SK-MEL-5 (cell line): ENCODE data around the gene OSBPL3. TPM values are rescaled to one million over a fixed set of nuclear protein-coding genes. Genes with fewer than 3 reads are reported as not detected.
A peak's percentile ranks its signal among the peaks of the same experiment; 100 is the strongest.
"Not testable (repeated sequence)": the region's sequence is repeated elsewhere in the genome, so short reads cannot be mapped to it uniquely, and the experiment has no call there.

Experiments used
- DNase-seq: peaks from one replicate; pipeline ENCODE4 v3.0.0-alpha.2; 2016; ENCODE audit warnings: low read depth, low spot score
- in situ Hi-C: cut with HindIII; loops from 2 replicates; pipeline ENCODE4 v1.10.0; 2016; ENCODE audit warnings: low sequenced_read_pairs, high pct_unique_total_duplicates, low pct_unique_long_range_greater_than_20kb
- total RNA-seq: library from RNA; depleted of rRNA; stranded (reverse); fragments of >200 nt; shearing (Covaris generic); gene quantifications from 2 replicates; pipeline ENCODE4 v1.2.3, GENCODE V29; 2014

OSBPL3 gene
- total RNA-seq, 1 experiment from 2014 or later, result 12.9 TPM

DNA sequence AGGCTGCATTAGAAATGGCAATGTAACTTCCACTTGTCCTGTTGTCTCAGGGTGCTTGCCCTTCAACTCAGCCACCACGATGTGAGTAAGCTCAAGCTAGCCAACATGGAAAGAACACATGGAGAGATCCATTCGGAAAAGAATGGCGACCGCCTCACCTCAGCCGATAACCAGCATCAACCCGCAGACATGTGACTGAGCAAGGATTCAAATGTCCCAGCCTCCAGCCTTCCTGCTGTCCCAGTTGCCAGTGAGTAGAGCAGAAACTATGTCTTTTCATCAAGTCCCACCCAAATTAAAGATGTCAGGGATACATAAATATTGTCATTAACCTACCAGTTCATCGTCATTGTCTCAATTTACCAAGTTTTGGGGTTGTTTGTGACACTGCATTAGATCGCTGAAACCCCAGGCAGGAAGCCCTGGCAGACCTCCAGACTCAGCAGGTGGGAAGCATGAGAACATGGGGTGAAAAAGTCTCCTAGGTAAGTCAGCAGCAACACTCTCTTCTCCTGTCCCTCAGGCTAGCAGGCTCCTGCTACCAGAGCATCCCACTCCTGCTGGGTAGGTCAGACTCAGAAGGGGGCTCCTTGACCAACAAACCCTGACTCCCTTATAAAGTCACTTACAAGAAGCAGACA is 67.0 kb downstream of the OSBPL3 start:
- DNase-seq, result no peak
- in situ Hi-C loops, result no loop called here

DNA sequence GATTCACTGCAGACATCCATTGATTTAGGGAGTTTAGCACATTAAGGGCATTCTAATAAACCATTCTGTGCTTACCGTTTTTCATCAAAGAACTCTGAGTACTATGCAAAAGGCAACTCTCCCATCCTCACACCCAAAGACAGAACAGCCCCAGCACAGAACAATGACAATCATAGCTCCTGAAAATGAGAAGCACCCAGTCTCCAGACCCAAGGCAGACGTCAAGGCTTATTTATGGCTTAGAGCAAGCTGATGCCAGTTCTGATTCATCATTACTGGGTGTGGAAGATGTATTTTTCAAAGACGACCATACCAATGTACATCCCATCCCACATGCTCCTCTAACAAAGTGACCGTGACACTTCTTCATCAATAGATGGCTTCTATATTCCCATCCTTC is 67.6 kb downstream of the OSBPL3 start:
- in situ Hi-C loops, result no loop called here
- no peak for DNase-seq

DNA sequence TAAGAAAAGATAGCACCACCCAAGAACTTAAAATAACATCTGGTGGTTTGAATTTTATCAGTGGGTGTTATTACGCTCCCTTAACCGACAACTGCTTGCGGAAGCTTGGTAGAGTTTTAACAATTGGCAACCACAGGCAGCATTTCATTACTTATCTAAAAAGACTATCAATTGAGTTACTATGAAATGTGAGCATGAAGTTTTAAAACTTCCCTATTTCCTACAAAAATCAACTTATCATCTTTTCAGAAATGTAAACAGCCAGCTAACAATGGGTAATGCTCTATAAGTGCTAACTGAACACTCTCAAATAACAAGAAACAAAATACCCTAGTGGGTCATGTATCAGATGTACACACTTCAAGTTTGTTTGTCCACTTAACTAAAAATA is 68.8 kb downstream of the OSBPL3 start:
- in situ Hi-C loops, result no loop called here
- no peak for DNase-seq

DNA sequence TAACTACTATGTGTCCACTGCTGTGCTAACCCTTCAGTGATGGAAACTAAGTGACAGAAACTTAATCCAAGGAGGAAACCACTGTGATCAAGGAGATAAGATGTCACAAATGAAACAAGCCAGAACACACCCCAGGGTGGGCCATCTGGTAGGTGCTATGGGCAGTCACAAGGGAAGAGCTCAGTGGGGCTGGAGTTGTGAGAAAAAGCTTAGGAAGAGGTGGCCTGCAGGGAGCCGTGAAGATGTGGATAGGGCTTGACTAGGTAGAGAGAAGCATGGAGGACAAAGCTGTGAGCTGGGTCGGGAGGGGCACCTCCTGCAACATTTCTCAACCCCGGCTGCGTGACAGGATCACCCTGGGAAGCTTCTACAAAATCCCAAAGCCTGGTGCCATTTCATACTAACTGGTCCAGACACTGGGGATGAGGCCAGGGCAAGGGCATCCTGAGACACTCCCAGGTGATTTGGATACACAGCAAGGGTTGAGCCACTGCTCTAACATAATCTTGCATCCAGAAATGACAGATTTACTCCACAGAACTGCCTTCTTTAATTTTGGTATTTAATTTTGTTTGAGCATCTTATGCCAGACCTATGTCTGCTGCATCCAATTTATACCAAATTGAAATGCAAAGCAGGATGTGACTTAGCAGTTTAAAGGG is 69.3 kb downstream of the OSBPL3 start:
- in situ Hi-C loops, result no loop called here
- no peak for DNase-seq

DNA sequence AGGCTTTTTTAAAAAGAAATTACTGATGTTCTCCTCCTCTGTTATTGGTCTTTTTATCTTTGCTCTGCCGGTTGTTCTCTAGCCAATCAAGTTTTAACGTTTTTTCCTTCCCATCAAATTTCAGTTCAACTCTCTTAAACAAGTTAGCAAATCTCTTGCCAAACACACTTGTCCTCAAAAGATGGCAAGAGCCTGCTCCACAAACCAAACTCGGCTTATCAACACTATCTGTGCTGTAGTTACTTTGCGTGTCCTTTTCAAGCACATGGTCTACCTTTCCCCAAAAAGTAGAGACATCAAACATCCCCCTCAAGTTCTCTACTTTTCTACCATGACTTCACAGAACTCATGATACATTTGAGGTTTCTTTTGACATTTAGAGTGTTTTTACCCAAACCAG is 71.3 kb downstream of the OSBPL3 start:
- in situ Hi-C loops, result no loop called here
- no peak for DNase-seq

DNA sequence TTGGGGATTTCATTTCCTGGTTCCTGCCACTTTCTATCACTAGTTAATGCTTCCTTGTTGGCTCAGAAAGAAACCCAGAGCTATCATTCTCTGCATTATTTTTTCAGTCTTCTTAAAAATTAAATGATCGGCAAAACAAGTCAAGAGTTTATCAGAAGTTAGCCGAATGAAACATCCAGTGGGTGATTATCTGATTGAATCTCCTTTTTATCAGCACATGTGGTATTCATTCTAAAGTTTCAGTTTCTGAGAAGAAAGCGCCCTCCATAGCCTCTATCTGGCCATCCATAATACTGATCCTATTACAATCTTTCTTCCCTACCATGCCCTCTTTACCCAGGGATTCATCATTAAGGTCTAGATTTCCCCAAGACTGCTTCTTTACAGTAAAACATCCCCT is 71.8 kb downstream of the OSBPL3 start:
- no peak for DNase-seq
- in situ Hi-C loops, result no loop called here

DNA sequence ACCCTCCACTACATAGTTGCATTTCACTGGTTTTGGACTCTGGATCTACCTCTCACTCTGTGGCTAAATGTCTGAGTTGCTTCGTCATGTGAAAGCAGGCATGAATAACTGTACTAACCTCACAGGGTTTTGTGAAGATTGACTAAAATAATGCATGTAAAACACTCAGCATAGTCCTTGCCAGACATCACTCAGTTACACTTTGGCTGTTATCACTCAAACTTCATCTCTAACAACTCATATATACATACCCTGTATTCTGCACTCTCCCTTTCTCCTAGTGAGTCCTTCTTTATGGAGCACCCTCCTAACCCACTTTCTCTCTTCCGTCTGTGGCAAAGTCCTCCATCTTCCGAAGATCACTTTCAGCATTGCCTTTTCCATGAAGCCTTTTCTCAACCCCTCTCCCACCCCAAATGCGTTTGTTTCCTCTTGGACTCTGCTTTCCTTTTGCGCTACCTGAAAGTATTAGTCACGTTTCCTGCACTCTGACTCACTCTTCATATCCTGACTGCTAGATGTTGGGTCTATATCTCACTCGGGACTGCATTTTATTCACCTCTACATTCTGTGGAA is 72.6 kb downstream of the OSBPL3 start:
- no peak for DNase-seq
- in situ Hi-C loops, result no loop called here

DNA sequence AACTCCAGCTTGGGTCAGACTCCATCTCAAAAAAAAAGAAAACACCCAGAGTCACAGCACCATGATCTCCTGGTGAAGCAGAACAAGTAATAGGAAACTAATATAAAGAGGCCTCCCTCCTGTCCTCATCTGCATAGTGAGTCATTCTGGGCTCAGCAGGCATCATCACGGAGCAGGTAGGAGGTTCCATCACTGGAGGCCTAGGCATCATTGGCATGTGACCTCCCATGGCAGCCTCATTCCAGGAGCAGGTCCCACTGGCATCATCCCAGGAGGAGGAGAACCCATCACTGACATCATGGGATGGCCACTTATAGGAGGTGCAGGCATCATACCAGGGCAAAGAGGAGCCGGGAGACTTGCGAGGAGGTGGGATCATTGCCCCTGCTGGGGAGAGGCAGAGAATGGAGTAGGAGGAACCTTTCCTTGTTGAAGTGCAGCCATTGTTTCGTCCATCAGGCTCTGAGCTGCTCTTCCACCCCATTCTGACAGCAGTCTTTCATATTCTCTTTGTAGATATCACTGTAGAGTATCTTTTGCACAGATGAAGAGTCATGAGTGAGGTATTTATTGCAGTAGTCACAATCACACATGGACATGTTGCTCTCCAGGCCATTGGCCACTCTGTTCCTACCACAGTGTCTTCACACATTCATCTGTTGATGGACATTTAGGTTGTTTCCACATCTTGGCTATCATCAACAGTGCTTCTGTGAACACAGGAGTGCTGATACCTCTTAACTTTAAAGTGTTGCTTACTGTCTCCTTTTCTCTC is 73.8 kb downstream of the OSBPL3 start:
- in situ Hi-C loops, result no loop called here
- no peak for DNase-seq

DNA sequence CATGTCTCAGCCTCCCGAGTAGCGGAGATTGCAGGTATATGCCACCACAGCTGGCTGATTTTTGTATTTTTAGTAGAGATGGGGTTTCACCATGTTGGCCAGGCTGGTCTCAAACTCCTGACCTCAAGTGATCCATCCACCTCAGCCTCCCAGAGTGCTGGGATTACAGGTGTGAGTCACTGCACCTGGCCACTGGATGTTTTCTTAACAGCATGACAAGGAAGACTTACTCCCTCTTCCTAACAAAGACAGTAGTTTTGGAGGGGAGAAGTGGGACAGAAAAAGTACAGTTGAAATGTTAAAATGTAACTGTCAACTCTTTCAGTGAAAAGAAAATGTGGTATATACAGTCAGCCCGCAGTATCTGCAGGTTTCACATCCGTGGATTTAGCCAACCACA is 76.0 kb downstream of the OSBPL3 start:
- DNase-seq, in situ Hi-C loops: not testable (repeated sequence)

DNA sequence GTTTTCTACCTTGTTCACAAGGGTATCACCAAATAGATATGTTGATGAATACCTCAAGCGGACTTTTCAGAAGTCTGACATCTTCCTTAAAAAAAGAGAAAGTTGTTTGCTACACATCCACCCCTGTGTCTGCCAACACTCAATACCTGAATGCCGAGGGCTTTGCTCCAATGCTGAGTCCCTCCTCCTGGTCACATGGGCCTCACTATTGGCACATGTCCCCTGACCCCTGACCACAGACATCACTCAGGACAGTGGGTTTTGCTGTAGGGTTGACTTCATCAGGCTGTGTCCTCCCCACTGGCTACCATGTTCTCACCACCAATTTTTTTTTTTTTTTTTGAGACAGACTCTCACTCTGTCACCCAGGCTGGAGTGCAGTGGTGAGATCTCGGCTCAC is 76.4 kb downstream of the OSBPL3 start:
- DNase-seq, result no peak
- in situ Hi-C loops, result no loop called here

DNA sequence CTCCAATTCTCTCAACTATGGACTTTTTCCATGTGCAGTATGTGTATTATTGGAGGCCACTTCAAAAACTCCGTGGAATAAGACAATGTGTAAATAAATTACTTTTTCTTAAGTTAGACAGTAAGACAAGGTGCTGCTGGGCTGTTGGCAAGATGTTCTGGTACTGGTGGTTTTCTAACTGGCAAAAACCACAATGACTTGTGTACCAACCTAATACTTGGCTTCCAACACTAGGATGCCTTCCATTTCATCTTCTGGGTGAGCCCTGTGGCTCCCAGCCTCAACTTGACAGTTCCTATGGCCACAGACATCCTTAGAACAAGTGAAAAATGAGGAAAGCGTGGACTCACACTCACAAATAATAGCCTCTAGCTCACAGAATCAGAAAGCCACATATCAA is 77.0 kb downstream of the OSBPL3 start:
- in situ Hi-C loops, result no loop called here
- no peak for DNase-seq

DNA sequence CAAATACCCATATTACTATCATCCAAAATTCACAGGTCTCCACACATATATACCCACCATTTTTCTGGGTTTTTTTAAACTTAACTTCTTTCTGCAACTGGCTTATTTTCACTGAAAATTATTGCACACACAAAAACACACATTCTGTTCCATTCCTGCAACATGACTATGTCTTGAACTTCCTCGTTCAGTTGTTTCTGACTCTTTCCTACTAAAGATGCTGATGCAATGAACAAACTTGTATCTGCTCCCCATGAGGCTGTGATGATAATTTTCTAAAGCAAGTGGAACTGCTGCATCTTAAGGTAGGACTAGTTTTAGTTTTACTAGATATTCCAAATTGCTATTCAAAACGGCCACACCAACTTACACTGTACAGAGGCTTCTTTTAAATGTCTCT is 77.7 kb downstream of the OSBPL3 start:
- no peak for DNase-seq
- in situ Hi-C loops, result no loop called here

DNA sequence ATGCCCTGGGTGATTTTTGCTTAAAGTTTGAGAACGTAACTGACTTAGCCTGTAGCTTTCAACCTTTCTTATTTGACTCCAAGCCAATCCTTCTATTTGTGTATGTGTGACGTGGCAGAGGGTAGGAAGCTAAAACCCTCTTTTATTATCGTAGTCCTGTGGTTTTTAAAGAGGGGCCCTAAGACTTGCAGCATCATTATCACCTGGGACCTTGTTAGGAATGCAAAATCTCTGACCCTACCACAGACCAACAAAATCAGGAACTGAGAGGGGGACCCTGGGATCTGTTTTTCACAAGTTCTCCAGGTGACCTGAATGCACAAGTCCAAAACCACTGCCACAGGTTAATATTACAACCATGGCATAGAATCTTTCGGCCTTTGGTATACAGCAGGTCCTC is 80.1 kb downstream of the OSBPL3 start:
- no peak for DNase-seq
- in situ Hi-C loops, result no loop called here

DNA sequence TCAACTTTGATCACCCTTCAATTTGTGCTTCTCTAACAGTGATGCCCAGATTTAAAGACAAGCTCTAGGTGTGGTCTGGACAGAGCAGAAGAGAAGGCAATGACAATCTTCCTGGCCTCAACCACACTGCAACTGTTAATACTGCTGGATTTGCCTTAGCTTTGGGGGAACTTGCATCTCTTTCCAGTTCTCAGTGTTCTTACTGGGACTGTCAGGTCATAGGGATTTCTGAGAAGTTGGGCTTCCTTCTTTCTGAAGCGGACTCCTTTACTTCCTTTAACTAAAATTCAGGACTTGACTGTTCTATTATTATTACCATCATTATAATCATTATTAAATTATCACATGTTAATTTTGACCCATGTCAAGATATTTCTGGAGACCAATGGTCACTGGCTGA is 80.8 kb downstream of the OSBPL3 start:
- DNase-seq, result no peak
- in situ Hi-C loops, result no loop called here

DNA sequence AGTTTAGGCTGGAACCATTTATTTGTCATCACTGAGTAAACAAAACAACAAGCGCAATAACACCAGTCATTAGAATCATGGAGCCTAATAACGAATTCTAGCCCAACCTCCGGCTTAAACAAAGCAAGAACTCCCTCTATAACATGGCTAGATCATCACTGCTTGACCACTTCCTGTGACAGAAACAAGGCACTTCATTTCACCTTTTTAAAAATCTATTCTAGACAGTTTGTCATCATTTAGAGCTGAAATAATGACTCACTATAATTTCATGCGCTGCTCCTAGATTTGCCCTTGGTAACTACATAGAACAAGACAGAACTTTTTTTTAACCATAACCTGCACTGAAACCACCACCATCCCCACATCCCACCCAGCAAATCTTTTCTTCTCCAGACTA is 81.3 kb downstream of the OSBPL3 start:
- DNase-seq, result no peak
- in situ Hi-C loops, result no loop called here

DNA sequence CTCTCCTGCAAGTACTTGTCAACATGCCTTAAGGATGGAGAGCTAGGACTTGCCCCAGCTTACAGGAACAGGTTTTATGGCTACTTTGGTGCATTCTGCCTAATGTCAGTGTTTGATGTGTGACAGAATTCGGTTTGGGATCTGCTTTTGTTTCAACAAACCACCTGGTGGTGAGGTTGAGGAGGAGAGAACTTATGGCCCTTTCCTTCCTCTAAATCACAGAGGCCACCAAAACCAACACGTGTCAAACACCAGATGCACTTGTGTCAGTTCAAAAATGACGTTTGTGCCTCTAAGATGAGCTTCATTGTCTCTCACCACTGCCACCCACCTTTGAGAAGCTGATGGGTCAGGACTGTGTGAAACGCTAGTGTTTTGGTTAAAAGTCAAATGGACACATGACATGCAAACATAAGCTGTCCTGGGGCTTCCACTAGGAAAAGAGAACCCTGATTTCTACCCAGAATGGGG is 83.9 kb downstream of the OSBPL3 start:
- in situ Hi-C loops, result no loop called here
- no peak for DNase-seq

DNA sequence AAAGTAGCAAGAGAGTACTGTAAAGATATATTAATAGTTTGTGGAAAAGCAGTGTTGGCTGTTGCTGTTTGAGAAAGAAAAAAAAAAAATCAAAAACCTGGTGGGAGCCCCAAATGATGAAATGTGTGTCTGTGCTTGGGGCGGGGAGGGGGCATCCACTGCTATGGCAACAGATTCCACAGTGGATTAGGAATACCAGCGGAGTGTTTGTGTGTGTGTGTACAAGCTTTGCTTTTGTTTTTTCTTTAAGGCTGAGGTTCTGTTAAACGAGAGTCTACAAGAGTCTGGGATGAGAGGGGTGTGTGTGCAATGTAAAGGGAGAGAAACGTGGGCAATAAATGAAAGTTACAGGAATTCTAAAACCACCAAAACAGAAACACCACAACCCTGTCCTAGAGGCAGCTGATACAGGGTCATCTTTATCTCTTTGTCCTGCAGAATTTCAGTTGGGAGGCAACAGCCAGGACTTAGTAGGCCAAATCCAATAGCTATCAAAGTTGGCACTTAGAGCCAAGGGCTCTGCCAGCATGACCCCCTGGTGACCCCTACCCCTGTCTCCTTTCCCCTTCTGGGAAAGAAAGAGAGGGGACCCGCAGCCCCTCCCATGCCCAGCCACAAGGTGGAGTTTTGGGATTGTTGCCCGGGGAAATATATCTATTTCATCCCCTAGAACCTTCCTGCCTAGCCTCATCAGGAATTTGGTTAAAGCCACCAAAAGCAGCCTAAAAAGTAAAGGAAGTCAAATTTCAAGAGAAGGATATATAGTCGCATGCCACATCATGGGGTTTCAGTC is 85.4 kb downstream of the OSBPL3 start:
- in situ Hi-C loops, result no loop called here
- peak; percentile 38 for DNase-seq

DNA sequence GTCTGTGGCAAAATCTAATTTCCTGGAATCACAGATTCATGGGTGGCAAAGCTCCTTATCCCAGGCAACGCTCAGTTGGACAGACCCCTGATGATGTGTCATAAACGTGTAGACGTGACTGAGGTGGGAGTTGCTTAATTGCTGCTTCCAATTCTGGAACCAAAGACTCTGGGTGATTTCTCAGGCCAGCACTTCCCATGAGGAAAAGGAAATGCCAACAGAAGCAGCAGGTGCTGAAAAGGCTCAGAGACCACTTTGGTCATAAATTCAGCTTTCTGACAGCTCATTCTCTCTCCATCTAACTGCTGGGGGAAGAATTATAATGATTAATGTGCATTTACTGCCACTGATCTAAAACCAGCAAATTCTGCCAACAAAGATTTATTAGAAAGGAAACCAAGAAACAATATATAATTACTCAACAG is 88.7 kb downstream of the OSBPL3 start:
- in situ Hi-C loops, result no loop called here
- no peak for DNase-seq
